GM12864 (cell line): ENCODE measurements around the gene RBKS.
"Not testable (repeated sequence)": the region's sequence is repeated elsewhere in the genome, so short reads cannot be mapped to it uniquely, and the experiment has no call there.

Experiments
- DNase-seq: peaks from one replicate; pipeline ENCODE4 v3.0.0-alpha.2; 2011; ENCODE audit warnings: low read depth
- H3K4me3 ChIP-seq: 2 replicates; pipeline ENCODE4 v1.5.1; 2011; ENCODE audit warnings: mild to moderate bottlenecking, low read depth, low read length, control low read depth
- TF ChIP-seq, protein P1 (sequence below): IDR thresholded peaks from 2 replicates; pipeline ENCODE4 v1.5.1; 2011; ENCODE audit warnings: low read depth, mild to moderate bottlenecking, moderate library complexity, low read length, control low read depth, inconsistent platforms; ENCODE audit errors: missing control alignments

Gene RBKS

DNA sequence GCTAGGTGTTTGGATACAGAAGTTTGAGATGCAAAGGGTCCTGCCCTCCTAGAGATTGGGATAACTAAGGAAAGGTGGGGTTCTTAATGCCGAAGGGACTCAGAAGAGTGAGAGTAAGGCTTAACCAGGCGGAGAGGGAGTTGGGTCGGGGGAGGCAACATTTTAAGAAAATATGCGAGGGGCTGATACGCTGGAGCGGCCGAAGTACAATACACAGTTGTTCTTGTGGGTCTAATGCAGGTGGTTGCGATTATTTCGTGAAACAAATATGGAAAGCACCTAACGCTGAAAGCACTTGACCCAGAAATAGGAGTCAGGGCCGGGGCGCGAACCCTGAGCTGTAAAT is 119.0 kb downstream of the RBKS start:
- H3K4me3 ChIP-seq: peak overlapping the region; percentile 88
- no peak for DNase-seq
- TF ChIP-seq, protein P1, sequence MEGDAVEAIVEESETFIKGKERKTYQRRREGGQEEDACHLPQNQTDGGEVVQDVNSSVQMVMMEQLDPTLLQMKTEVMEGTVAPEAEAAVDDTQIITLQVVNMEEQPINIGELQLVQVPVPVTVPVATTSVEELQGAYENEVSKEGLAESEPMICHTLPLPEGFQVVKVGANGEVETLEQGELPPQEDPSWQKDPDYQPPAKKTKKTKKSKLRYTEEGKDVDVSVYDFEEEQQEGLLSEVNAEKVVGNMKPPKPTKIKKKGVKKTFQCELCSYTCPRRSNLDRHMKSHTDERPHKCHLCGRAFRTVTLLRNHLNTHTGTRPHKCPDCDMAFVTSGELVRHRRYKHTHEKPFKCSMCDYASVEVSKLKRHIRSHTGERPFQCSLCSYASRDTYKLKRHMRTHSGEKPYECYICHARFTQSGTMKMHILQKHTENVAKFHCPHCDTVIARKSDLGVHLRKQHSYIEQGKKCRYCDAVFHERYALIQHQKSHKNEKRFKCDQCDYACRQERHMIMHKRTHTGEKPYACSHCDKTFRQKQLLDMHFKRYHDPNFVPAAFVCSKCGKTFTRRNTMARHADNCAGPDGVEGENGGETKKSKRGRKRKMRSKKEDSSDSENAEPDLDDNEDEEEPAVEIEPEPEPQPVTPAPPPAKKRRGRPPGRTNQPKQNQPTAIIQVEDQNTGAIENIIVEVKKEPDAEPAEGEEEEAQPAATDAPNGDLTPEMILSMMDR: no peak

DNA sequence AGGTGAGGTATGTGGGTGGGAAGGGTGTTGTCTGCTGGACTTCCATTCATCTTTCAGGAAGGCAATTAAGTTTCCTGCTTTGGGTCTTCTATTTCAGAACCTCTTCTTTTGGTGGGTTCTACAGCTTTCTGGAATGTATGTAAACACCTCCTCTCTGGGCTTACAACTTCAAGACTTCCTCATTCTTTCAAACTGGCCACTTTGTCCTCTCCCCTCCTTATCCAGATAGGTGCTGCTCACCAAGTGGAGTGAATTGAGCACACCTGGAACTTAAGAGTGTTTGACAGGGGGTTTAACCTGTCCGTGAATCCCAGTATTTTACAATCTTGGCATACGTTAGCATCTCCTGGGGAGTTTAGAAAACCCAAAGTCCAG is 123.9 kb downstream of the RBKS start:
- DNase-seq: no peak
- H3K4me3 ChIP-seq: no peak overlapping the region
- TF ChIP-seq, protein P1: no peak

DNA sequence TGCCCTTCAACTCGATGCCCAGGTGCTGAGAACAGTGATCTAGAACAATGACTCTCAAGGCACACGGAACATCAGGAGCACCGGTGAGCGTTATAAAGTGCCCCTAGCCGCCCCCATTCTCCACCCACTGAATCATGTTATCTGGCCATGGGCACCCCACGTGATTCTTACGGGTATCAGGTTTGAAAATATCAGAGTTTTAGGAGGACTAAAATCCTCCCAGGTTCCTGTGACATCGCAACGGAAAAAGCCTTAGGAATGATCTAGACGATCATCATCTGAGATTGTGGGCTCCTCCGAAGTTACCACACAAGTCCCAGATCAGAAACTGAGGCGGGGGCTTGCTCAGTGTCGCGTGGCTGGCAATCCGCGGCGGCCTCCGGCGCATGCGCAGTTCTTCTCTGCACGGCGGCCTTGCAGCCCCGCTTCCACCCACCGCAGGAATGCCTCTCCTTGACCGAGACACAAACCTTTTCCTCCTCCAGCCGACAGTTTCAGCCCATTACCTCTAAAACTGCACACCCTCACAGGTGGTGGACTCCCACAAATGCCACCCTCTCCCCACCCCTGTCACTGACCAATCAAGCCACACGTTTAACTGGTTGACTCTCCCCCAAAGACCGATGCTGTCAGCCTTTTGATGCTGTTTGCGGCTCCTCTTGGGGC is 124.4 kb downstream of the RBKS start:
- no peak for DNase-seq
- H3K4me3 ChIP-seq: no peak overlapping the region; the same call in 1 of the 2 replicates
- TF ChIP-seq, protein P1: no peak

DNA sequence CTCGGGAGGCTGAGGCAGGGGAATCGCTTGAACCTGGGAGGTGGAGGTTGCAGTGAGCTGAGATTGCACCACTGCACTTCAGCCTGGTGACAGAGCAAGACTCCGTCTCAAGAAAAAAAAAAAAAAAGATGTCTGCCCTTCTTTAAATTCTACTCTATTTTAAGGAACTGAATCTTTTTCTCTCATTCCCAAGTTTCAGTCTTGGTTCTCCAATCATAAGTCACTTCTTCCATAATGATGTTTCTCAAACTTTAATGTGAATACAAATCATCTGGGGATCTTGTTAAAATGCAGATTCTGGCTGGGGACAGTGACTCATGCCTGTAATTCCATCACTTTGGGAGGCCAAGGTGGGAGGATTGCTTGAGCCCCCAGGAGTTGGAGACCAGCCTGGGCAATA is 125.7 kb downstream of the RBKS start:
- not testable (repeated sequence) for DNase-seq, H3K4me3 ChIP-seq

DNA sequence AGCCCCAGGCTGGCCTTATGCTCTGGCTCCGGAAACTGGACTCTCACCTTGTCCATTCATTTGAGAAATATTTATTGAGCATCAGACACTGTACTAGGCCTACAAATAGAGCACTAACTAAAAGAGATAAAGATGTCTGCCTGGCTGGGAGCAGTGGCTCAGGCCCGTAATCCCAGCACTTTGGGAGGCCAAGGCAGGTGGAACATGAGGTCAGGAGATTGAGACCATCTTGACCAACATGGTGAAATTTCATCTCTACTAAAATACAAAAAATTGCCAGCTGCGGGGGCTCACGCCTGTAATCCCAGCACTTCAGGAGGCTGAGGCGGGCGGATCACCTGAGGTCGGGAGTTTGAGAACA is 126.3 kb downstream of the RBKS start:
- TF ChIP-seq, protein P1: no peak
- DNase-seq: no peak

DNA sequence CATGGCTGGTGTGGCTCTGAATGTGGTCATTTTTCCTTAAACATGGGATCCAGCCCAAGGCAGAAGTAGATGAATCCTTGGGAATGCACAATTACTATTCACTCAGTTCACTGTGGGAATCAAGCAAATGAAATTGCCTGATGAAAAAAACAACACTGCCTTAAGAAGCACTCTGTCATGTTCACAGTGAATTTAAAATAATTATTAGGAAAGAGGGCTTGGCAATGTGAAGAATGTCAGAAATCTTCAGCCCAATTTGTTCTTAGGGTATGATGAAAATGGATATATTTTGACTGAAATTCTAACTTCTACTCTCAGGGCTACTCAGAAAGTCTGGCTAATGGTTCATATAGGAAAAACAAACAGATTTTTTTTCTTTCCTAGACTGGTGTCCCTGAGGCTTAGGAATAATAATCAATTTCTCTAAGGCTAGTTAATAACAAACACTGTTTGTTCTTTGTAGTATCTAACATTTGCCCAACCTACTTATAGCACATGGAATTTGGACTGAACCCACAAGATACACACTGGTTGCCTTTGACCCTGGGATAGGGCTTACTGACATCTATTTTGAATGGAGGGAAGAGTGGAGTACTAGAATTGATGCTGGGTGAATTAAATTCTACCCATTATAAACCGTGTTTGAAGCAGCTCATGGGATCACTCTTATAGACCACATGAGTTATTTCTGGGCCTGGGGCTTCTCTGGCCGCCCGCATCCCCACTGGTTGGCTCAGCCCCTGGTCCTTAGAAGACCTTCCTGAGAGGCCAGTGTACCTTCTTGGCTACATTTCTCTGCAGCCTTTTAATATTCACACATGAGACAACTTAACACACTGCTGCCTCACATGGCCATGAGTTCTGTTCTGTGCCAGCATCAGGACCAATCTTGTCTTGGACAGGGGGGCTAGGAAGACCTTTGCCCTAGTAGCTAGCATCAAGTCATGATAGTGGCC is 127.0 kb downstream of the RBKS start:
- DNase-seq: no peak
- H3K4me3 ChIP-seq: no peak overlapping the region
- TF ChIP-seq, protein P1: no peak

More for the DNA sequence above, 126.3 kb downstream of the RBKS start:
- H3K4me3 ChIP-seq: no peak overlapping the region

DNA sequence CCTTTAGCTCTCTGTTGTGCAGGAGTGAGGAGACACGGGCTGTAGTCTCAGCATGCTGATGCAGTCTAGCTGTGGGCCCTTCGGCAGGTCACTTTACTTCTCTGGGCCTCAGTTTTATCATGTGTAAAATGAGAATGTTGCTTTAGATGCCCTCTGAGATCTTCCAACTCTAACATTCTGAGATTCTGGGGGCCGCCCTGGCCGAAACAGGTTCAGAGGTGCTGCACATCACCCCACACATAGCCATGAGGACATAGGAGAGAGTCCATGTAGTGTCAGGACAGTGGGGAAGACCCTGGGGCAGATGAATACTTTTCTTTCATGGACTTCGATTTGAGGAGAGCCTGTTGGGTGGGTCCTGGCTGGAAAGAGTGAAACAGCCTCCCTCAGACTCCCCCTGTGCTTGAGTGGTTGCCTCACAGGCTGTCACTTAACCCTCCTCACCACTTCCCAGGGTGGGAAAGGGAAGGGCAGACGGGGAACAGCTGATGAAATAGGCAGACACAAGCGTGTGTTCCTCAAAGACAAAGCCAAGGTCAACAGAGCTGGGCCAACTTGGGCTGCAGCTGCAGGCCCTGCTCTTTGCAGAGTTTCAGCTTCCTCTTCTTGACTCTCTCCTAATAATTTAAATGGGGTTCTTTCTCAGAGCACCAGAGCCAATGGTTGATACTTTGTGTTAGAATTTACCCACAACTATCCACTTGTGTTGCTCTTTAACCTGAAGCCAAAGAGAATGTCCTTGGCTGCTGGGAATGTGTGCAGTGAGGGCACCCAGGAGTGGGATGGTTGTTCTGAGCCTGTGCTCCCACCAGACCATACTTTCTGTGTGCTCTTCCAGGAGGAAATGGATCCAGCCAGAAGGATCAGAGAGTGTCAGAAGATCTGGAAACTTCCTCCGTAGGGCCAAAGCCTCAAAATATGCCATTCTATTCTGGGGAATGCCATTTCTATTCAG is 133.4 kb downstream of the RBKS start:
- TF ChIP-seq, protein P1: no peak
- no peak for DNase-seq
- no peak overlapping the region for H3K4me3 ChIP-seq
